HG03103 (cell line): Measurements from ENCODE around the gene LMNTD2.
A peak's percentile ranks its signal among the peaks of the same experiment; 100 is the strongest.

Source experiments
- ATAC-seq: cut with Tn5 transposase; IDR thresholded peaks from one replicate; pipeline ENCODE4 v1.9.1; 2021; ENCODE audit warnings: low read depth; ENCODE audit not compliant: unreplicated experiment

The LMNTD2 gene

GRCh38 chr11:568306-569157, 8.0 kb upstream of the LMNTD2 start:
- ATAC-seq: peak; percentile 84

GRCh38 chr11:567629-568292, 7.2 kb upstream of the LMNTD2 start:
- ATAC-seq: peak; percentile 14

GRCh38 chr11:567011-567628, 6.6 kb upstream of the LMNTD2 start:
- ATAC-seq: no peak

- ATAC-seq: no peak
These were observed 5.5 kb upstream of the LMNTD2 start for GRCh38 chr11:565921-566509.

DNA sequence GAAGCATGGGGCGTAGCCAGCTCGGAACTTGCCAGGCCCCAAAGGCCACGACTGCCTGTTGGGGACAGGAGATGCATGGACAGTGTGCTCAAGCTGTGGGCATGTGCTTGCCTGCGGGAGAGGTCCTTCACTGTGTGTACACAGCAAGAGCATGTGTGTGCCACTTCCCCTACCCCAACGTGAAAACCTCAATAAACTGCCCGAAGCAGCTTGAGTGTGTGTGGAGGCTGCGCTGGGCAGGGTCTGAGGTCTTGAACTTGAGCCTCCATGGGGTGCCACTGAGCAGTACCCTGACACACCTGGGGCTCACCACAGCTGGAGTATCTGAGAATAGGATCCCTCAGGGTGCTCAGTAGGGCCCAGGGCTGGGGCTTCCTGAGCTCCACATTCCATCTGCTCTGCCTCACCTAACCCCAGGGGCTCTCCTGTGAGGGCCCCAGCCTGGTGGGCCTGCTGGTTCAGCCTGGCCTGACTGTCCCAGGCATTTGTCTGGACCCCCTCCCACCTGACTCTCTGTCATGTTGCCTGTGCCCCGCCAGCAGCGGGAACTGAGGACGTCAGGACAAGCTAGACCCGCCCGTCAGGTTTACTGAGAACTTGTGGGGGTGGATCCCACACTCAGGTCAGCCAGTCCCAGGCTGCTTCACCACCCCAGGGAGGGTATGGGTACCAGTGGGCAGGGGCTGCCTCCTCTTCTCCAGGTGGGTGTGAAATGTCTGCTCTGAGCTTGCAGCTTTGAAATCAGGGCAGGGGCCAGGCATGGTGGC, 3.5 kb upstream of the LMNTD2 start:
- no peak for ATAC-seq

DNA sequence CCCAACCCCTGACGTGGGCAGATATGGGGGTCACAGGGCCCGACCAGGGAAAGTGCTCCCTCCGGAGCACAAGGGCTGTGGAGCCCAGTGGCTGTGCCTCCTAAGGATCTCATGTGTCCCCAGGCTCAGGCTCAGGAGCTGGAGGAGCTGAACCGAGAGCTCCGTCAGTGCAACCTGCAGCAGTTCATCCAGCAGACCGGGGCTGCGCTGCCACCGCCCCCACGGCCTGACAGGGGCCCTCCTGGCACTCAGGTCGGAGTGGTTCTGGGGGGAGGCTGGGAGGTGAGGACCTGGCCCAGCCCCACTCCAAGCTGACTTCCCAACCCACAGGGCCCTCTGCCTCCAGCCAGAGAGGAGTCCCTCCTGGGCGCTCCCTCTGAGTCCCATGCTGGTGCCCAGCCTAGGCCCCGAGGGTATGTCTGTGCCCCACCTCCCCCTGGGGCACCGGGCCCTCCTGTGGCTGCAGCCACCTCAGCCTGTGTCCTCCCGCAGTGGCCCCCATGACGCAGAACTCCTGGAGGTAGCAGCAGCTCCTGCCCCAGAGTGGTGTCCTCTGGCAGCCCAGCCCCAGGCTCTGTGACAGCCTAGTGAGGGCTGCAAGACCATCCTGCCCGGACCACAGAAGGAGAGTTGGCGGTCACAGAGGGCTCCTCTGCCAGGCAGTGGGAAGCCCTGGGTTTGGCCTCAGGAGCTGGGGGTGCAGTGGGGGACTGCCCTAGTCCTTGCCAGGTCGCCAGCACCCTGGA, 2.7 kb upstream of the LMNTD2 start:
- no peak for ATAC-seq

DNA sequence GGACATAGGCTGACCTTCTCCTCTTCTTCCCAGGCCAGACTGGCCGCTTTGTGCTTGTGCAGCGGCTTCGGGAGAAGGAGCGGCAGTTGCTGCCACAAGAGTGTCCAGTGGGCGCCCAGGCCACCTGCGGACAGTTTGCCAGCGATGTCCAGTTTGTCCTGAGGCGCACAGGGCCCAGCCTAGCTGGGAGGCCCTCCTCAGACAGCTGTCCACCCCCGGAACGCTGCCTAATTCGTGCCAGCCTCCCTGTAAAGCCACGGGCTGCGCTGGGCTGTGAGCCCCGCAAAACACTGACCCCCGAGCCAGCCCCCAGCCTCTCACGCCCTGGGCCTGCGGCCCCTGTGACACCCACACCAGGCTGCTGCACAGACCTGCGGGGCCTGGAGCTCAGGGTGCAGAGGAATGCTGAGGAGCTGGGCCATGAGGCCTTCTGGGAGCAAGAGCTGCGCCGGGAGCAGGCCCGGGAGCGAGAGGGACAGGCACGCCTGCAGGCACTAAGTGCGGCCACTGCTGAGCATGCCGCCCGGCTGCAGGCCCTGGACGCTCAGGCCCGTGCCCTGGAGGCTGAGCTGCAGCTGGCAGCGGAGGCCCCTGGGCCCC, 1.6 kb upstream of the LMNTD2 start:
- ATAC-seq: no peak

GRCh38 chr11:561148-562003, 838 bp upstream of the LMNTD2 start:
- ATAC-seq: peak; percentile 26

GRCh38 chr11:559712-560304, 730 bp downstream of the LMNTD2 start:
- ATAC-seq: no peak

DNA sequence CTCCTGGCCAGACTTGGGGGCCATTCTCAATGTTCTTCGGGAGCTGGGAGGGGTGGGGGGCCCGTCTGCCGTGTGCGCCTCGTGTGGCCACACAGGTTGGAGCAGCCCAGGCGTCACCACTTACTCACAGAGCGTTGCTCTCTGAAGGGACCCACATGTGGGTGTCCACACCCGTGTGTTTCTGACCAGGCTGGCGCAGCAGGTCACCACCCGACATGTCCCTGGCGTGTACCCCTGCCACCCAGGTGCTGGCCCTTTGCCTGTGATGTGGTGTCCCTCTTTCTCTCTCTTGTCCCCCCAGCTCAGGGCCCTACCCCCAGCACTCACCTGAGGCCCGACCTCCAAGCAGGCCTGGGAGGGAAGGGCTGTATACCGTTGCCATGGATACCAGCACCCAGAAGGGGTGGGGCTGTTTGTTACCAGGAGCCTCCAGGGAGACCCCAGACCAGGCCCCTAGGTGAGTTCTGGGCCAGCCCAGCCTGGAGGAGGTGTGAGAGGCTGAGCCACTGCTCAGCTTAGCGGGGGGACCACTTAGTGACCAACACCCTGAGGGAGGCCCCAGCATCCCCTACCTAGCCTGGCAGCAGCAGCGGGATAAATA, 1.4 kb downstream of the LMNTD2 start:
- ATAC-seq: no peak

GRCh38 chr11:558503-558902, 2.0 kb downstream of the LMNTD2 start:
- no peak for ATAC-seq

DNA sequence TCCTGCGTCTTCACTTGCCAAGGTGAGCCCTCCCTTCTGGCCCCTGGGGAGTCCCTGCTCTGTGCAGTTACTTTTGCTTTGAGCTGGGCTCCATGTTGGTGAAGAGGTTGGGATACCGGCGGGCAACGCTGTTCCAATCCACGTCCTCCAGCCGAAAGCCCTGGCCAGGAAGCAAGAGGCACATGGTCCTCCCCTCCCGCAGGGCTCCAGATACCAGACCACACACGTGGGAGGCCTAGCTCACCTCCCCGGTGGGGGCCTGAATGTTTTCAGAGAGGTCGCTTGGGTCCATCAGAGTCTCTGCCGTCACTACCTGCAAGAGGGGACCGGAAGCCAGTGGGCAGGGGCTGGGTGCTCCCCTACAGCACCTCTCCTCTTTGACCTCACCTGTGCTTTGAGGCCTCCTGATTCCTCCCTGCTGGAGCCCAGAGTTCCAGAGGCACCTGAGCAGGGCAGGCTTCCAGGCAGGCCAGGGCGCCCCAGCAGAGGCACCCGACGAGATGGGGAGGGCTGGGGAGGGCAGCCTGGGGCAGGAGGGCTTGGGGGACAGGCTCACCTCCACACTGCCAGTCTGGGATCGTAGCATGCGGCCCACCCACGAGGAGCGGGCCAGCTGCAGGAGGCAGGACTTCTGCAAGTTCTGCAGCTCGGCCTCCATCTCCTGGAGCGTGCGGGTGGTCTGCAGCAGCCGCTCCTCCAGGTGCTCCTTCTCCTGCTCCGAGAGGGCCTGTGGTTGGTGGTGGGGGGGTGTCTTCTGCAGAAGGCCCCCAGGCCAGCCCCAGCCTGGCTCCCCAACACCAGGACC, 3.0 kb downstream of the LMNTD2 start:
- ATAC-seq: no peak

- no peak for ATAC-seq
These were observed 3.8 kb downstream of the LMNTD2 start for GRCh38 chr11:556662-557256.

DNA sequence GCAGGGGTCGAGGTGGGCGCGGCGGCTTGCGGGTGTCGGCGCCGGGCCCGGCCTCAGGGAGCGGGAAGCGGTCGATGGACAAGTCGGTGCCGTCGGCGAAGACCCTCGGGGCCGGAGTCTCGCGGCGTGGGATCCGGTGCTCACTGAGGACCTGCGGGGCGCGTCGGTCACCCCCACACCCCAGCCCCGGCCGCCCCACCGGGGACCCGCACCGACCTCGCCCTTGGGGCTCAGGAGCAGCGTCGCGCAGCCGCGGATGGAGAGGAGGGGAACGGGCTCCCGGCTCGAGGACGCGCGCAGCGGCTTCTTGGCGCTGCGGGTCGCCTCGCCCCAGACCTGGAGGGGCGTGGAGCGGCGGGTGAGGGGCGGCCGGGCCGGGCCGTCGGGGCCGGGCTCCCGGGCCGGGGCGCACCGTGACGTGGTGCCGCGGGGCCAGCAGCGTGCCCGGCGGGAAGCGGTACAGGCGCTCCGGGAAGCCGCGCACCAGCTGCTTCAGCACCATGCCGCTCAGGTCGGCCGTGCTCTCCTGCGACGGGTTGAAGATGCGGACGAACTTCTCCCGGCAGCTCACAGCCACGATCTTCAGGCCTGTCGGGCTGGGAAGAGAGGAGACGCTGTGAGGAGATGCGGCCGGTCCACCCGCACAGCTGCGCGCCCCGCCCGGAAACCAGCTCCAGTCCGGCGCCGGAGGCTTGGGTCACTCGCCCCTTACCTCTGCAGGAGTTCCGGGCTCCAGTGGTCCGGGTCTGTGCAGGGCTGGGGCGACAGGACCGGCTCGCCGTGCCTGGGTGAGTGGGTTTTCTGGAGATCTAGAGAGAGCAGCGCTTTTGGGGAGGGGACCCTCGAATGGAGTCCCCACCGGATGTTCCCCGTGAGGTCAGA, 4.5 kb downstream of the LMNTD2 start:
- no peak for ATAC-seq

DNA sequence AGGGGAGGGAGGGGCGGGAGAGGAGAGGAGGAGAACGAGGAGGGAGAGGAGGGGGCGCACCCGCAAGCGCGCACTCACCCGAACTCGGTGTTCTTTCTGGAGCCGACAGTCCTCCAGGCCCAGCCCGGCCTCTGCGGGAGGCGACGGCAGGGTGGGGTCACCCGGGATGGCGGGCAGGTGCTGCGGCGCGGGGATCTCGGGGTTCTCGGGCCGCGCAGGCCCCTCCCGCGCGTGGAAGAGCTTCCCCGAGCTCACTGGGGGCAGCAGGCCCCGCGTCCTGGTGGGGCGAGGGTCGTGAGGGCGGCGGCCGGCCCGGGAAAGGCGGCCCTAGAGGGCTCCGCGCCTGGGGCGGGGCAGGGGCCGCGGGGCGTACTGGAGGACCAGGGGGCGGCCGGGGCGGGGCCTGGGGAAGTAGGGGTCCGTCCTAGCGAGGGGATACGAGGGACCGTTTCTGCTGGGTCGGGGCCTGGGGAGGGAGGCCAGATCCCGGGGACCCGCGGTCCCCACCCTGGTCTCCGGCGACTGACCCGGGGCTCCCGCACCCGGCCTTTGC, 5.2 kb downstream of the LMNTD2 start:
- no peak for ATAC-seq
